ENCODE measurements around the gene PDX1. TPM values are rescaled to one million over a fixed set of nuclear protein-coding genes. Genes with fewer than 3 reads are reported as not detected.

Gene PDX1
- total RNA-seq, 1 donor from 2014 or later = not detected

DNA sequence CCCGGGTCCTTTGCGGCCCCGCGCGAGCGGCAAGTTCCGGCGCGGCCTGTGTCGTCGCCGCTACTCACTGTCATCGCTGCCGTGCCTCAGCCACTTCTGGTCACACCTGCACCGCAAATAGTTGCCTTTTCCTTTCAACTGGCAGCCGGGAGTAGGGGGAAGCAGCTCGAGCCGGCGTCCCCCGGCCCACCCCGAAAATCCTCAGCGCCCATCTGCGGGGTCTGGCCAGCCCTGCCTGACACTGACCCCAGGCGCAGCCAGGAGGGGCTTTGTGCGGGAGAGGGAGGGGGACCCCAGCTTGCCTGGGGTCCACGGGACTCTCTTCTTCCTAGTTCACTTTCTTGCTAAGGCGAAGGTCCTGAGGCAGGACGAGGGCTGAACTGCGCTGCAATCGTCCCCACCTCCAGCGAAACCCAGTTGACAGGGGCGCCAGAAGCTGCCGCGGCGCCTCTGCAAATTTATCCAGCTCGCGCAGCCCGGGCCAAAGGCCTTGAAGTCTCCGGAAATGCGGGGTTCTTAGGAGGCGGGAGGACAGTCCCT is 1.7 kb downstream of the PDX1 start:
- peaks cover 92% of the 10 kb centered on the region for H3K27me3 ChIP-seq (ENCODE audit: control insufficient read depth, insufficient read depth, low read length)
- TF ChIP-seq, protein P1, sequence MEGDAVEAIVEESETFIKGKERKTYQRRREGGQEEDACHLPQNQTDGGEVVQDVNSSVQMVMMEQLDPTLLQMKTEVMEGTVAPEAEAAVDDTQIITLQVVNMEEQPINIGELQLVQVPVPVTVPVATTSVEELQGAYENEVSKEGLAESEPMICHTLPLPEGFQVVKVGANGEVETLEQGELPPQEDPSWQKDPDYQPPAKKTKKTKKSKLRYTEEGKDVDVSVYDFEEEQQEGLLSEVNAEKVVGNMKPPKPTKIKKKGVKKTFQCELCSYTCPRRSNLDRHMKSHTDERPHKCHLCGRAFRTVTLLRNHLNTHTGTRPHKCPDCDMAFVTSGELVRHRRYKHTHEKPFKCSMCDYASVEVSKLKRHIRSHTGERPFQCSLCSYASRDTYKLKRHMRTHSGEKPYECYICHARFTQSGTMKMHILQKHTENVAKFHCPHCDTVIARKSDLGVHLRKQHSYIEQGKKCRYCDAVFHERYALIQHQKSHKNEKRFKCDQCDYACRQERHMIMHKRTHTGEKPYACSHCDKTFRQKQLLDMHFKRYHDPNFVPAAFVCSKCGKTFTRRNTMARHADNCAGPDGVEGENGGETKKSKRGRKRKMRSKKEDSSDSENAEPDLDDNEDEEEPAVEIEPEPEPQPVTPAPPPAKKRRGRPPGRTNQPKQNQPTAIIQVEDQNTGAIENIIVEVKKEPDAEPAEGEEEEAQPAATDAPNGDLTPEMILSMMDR (IDR thresholded peaks at IDR 0.05; ENCODE audit: insufficient read depth, low read length, poor library complexity, severe bottlenecking) = no peak
- DNase-seq (ENCODE audit: low read depth) = no peak
- no peak overlapping the region for H3K4me3 ChIP-seq (ENCODE audit: low read depth, low read length)
- H3K36me3 ChIP-seq (ENCODE audit: control insufficient read depth, insufficient read depth, low read length) = no peaks in the 10 kb centered on the region

DNA sequence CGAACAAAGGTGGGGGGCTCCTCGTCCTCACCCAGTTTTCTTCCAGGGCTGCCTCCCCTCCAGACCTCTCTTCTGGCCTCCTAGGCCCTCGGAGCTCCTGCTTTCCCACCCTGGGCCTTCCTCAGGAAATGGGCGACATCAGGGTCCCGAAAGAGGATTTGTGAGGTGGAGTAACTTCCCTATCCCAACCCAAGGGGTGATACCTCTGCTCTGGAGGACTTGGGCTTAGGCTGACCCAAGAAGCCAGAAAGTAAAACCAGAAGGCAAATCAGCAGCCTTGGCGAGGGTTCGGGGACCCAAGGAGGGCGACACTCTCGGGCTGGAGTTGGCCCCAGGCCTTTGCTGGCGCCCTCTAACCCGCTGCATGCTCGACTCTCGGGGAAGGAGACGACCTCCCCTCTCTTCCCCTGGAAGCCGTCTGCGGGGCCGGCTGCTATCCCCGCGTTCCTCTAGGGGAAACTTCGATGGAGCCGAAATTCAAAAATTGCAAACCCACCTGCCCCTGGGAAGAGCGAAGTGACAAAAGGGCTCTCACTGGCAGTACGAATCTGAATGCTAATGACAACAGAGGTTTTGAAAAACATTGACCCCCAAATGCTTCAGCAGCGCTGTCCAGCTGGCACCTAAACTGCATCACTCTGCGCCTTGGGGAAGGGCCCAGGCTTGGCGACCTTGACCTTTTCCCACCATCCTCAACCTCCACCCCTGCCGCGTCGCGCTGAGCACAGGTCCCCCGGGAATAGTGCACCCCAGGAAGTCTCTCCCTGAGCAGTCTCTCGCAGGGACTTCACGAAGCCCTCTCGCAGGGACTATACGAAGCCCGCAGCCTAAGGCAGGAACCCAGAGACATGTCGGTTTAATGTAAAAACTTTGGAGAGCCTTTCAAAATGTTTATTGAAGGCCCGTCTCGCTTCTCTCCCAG is 2.4 kb downstream of the PDX1 start:
- DNase-seq (ENCODE audit: low read depth) = no peak
- no peak overlapping the region for H3K4me3 ChIP-seq (ENCODE audit: low read depth, low read length)
- peaks cover 95% of the 10 kb centered on the region for H3K27me3 ChIP-seq (ENCODE audit: control insufficient read depth, insufficient read depth, low read length)
- no peaks in the 10 kb centered on the region for H3K36me3 ChIP-seq (ENCODE audit: control insufficient read depth, insufficient read depth, low read length)
- TF ChIP-seq, protein P1 (IDR thresholded peaks at IDR 0.05; ENCODE audit: insufficient read depth, low read length, poor library complexity, severe bottlenecking) = no peak

DNA sequence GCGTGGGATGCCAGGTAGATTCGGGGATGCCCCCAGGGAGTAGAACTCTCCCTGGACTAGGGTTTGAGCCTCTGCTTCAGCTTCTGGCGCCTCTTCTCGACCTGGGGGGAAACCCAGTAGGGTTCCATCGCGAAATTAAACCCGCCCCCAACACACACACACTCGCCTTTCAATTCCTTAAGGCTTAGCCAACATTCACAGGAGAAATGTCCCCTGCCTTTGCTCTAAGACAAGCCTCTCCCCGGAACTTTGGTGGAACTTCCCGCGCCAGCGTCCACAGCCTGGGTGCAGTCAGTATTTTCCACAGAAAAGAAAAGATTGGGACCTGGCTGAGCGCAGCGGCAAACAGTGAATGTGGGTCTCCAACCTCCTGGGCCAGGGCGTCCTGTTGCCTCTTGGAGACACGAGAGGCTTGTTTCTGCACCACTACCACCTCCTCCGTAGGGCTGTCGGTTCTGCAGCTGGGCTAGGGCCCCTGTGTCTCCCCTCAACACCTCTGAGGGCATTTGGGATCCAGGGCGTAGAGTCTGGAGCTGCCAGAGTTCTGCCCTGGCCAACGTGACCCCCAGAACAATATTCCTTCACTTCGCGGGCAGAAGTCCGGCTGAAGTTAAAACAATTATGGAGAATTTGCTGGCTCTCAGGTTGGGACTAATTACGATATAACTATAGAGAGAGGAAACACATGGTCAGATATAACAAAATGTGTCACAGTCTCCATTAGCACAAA is 3.2 kb downstream of the PDX1 start:
- no peak for DNase-seq (ENCODE audit: low read depth)
- Histone ChIP-seq H3K4me3 (ENCODE audit: low read depth, low read length) (no peak overlapping the region), H3K36me3 (ENCODE audit: control insufficient read depth, insufficient read depth, low read length) (no peaks in the 10 kb centered on the region), H3K27me3 (ENCODE audit: control insufficient read depth, insufficient read depth, low read length) (peaks cover 95% of the 10 kb centered on the region)
- TF ChIP-seq, protein P1 (IDR thresholded peaks at IDR 0.05; ENCODE audit: insufficient read depth, low read length, poor library complexity, severe bottlenecking) = no peak

DNA sequence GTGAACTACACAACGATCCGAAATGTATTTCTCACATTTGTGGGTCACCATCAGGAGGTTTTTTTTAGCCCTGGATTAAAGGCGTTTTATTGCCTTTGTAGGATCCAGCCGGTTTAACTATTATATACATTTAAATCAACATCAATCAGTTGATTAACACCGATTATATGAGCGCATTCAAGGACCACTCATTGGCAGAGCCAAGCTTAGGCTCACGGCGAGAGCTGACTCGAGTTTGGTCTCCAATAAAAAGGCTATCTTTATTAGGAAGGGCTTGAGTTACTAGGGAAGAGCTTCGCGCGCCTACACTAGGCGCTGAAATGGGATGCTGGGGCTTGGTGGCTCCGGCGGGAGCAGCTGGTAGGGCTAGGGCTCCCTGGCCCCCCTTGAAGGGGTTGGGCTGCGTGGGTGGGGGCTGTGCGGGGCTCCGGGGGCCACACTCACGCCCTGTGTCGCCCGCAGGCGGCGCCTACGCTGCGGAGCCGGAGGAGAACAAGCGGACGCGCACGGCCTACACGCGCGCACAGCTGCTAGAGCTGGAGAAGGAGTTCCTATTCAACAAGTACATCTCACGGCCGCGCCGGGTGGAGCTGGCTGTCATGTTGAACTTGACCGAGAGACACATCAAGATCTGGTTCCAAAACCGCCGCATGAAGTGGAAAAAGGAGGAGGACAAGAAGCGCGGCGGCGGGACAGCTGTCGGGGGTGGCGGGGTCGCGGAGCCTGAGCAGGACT is 4.2 kb downstream of the PDX1 start:
- H3K4me3 ChIP-seq (ENCODE audit: low read depth, low read length) = no peak overlapping the region
- DNase-seq (ENCODE audit: low read depth) = no peak
- H3K27me3 ChIP-seq (ENCODE audit: control insufficient read depth, insufficient read depth, low read length) = peaks cover 95% of the 10 kb centered on the region
- TF ChIP-seq, protein P1 (IDR thresholded peaks at IDR 0.05; ENCODE audit: insufficient read depth, low read length, poor library complexity, severe bottlenecking) = no peak
- no peaks in the 10 kb centered on the region for H3K36me3 ChIP-seq (ENCODE audit: control insufficient read depth, insufficient read depth, low read length)

DNA sequence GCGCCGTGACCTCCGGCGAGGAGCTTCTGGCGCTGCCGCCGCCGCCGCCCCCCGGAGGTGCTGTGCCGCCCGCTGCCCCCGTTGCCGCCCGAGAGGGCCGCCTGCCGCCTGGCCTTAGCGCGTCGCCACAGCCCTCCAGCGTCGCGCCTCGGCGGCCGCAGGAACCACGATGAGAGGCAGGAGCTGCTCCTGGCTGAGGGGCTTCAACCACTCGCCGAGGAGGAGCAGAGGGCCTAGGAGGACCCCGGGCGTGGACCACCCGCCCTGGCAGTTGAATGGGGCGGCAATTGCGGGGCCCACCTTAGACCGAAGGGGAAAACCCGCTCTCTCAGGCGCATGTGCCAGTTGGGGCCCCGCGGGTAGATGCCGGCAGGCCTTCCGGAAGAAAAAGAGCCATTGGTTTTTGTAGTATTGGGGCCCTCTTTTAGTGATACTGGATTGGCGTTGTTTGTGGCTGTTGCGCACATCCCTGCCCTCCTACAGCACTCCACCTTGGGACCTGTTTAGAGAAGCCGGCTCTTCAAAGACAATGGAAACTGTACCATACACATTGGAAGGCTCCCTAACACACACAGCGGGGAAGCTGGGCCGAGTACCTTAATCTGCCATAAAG is 4.8 kb downstream of the PDX1 start:
- Histone ChIP-seq H3K4me3 (ENCODE audit: low read depth, low read length) (no peak overlapping the region), H3K36me3 (ENCODE audit: control insufficient read depth, insufficient read depth, low read length) (no peaks in the 10 kb centered on the region), H3K27me3 (ENCODE audit: control insufficient read depth, insufficient read depth, low read length) (peaks cover 98% of the 10 kb centered on the region)
- DNase-seq (ENCODE audit: low read depth) = no peak
- TF ChIP-seq, protein P1 (IDR thresholded peaks at IDR 0.05; ENCODE audit: insufficient read depth, low read length, poor library complexity, severe bottlenecking) = no peak

Data from kidney epithelial cell (primary cell).